Fibroblast of skin of scalp (primary cell): Measurements from ENCODE around the gene TAOK3.

ENCODE experiments used
- DNase-seq: peaks from one replicate; pipeline ENCODE4 v3.0.0-alpha.2; 2013

Gene TAOK3

DNA sequence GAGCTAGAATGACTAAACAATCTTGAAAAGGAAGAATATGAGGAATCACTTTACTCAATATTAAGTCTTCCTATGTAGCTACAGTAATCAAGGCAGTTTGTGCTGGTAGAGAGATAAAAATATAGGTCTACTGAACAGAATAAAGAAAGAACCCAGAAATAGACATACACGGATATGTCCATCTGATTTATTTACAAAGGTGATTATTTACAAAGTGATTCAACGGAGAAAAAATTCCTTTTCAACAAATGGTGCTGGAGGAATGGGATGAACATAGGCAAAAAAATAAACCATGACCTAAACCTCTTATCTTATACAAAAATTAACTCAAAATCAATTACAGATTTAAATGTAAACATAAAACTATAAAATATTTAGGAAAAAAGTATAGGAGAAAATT is 36.6 kb downstream of the TAOK3 start:
- no peak for DNase-seq

GRCh38 chr12:118334939-118335567 is 37.7 kb downstream of the TAOK3 start:
- no peak for DNase-seq

- no peak for DNase-seq
Measured at GRCh38 chr12:118334241-118334640, 38.5 kb downstream of the TAOK3 start.

- peak; percentile 34 for DNase-seq
Measured at GRCh38 chr12:118332511-118332910, 40.2 kb downstream of the TAOK3 start.

DNA sequence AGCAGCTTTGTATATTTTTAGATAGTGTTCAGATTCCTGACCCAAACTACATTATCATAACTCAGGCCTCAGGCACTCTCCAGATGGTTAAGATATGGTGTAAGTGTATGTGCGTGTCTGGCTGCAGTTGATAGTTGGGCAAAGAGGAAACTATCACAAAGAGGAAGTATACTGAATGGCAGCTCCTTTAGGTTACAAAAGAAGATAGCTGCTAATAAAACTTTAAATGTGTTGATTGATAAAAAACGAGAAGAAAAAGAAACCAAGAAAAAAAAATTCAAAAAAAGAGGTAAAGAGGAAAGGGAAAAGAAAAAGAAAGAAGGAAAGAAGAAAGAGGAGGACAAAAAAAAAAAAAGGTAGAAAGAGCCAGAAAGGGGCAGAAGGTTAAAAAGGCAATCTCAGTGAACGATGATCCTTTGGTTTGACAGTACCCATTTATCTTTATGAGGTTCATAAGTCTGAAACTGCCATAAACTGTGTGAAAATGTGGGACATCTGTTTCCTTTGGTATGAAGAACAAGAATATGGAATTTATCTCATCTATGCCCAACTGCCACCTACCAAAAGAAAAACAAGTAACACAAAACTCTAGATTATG is 42.2 kb downstream of the TAOK3 start:
- DNase-seq, result peak; percentile 55

DNA sequence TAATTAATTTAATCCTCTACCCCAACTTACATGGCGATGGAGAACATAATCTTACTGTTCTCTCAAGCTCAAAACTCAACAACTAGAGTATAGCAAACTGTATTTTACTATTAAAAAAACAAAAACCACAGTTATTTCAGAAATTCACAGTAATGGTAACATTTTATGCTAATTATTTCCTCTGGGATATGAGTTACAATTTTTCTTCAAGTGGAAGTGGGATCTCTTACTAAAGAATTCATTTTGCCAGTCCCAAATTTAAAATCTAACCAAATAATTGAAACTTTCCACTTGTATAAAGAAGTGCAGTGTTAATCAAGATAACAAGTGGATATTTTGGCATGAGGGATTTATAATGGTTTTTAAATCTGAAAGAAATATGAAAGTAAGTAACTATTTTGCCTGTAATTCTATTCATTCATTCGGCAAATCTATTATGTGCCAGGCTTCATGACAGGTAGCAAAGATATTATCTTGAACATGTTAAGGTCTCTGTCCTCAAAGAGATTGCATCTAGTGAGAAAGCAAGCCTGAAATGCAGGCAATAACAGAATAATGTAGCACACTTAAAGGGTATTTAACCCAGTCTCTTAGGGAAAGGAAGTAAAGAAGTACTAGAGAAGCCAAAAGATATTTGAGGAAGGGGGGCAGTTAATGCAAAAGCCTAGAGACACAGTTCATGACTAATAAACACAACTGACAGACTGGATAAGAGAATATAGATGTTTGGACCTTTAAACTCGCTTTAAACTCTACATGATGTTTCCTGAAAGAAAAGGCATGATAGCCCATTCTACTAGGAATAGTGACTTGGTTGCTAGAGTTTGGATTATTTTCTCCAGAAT is 44.0 kb downstream of the TAOK3 start:
- peak; percentile 8 for DNase-seq

DNA sequence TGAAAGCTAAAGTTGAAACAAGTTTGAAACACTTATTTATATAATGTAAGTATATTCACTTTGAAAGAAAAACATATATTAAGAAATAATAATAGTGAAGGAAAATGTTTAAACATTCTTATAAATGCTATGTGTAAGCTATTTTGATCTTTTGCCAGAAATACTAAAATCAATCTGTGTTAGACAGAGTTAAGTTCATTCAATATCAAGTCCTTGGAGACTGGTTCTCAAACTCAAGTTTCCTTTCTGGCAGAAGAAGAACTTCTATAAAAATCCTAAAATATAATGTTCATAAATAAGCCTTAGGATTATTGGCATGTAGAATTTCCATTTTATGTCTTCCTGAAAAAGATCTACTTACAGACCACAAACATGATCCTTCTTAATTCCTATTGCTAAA is 45.3 kb downstream of the TAOK3 start:
- DNase-seq, result peak; percentile 21

GRCh38 chr12:118326991-118327390 is 45.7 kb downstream of the TAOK3 start:
- DNase-seq, result peak; percentile 56

GRCh38 chr12:118325081-118325480 is 47.6 kb downstream of the TAOK3 start:
- DNase-seq, result no peak

DNA sequence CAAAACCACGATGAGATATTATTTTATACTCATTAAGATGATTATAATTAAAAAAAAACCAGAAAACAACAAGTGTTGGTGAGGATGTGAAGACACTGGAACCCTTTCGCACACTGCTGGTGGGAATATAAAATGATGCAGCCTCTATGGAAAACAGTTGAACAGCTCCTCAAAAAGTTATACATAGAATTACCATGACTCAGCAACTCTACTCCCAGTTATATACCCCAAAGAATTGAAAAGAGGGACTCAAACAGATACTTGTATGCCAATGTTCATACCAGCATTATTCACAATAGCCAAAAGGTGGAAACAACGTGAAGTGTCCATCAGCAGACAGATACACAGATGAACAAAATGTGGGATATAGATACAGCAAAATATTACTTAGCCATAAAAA is 53.1 kb downstream of the TAOK3 start:
- DNase-seq, result peak; percentile 12

DNA sequence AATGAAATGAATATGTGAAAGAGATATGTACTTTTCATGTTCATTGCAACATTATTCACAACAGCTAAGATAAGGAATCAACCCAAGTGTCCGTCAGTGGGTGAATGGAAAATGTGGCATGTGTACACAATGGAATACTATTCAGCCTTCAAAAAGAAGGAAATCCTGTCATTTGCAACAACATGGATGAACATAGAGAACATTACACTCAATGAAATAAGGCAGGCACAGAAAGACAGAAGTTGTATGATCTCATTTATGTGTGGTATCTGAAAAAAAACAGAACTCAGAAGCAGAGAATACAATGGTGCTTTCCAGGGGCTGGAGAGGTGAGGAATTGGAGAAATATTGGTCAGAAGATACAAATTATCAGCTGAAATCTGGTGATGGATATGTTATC is 54.0 kb downstream of the TAOK3 start:
- no peak for DNase-seq

GRCh38 chr12:118317729-118318128 is 55.0 kb downstream of the TAOK3 start:
- DNase-seq, result no peak

DNA sequence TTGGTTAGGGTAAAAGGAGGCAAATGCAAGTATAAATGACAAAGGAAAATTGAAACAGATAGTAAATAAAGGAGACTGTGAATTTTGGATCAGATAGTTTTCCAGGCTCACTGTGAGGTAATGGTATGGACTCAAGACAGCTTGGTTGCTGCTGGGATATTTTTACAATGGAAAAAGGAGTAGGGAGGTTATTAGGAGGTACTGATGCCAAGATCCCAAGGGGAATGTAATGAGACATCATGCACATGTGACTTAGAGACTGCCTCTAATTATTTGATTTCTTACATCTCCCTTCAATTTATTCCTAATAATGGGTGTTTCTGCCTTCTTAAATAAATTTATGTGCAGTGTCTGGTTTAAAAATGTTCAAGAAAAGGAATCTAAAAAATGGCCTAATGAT is 56.9 kb downstream of the TAOK3 start:
- DNase-seq, result no peak

DNA sequence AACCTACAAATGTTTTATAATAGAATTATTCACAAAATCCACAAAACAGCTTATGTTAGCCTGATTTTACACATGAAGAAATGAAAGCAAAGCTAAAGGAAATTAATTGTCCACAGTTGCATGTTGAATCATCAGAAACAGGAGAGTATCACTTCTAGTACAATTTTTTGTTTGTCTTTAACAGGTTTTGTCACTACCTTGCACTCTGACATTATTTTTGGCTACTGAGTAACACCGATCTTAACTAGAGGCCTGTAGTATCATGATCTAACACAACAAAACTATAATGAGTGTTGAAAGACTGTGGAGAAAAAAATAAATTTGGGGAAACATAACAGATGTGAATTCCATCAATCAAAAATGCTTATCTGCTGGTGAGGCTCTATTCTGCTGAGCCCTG is 60.1 kb downstream of the TAOK3 start:
- no peak for DNase-seq

- DNase-seq, result no peak
Measured at GRCh38 chr12:118311666-118312065, 61.0 kb downstream of the TAOK3 start.

- no peak for DNase-seq
Measured at GRCh38 chr12:118310320-118310719, 62.4 kb downstream of the TAOK3 start.

- peak; percentile 55 for DNase-seq
Measured at GRCh38 chr12:118308006-118308405, 64.7 kb downstream of the TAOK3 start.

DNA sequence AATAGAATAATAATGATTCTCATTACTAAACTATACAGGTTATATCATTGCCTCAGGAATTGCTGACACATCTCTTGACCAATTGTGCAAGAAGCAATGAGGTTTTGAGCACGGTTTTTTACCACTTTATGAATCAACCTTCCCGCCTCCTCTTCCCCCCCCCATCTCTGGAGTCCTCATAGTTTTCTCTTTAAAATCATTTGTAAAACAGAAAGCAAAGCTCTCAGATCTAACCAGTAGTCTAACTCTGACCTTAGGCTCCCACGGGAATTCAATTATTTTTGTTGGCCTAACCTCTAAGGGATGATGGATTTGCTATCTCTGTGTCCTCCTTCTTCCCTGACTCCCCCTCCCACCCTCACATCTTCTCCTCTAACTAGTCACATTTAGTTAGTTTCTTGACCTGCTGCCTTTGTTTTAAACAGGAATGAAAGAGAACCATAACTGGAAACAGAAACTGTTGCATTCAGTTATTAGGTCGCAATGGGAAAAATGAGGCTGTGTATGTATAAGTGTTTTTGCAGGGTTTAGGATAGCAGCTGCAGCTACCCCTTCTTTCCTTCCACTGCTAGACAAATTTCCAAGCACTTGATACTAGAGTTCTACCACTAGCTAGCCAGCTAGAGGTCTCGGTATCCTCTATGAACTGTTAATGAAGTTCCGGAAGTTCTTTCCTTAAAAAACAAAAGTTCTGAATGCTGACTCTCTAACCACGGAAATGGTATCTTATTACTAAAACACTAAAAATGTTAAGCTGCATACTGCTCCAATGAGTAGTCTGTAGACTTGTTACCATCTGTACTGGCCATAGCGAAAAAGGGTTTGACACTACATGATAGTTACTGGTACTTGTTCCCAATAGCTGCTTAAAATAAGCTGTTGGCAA is 65.4 kb downstream of the TAOK3 start:
- peak; percentile 93 for DNase-seq

DNA sequence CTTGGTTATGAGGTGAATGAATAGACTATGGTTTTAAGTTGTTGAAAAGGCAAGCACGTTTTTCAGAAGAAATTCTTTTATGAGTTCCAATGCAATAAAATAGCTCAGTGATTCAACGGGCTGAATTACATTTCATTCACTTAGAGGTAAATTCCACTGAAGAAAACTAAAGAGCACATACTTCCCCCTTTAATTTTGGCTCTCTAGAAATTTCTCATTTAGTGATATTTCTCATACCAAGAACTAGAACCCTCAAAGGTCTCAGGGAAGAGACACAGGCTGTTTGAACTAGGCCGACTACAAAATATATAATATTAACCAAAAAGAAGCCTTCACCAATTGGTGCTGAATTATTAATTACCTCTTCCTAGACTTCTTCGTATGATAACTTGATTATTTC is 68.6 kb downstream of the TAOK3 start:
- no peak for DNase-seq

- no peak for DNase-seq
Measured at GRCh38 chr12:118302053-118302452, 70.7 kb downstream of the TAOK3 start.

GRCh38 chr12:118299791-118300460 is 72.8 kb downstream of the TAOK3 start:
- no peak for DNase-seq

DNA sequence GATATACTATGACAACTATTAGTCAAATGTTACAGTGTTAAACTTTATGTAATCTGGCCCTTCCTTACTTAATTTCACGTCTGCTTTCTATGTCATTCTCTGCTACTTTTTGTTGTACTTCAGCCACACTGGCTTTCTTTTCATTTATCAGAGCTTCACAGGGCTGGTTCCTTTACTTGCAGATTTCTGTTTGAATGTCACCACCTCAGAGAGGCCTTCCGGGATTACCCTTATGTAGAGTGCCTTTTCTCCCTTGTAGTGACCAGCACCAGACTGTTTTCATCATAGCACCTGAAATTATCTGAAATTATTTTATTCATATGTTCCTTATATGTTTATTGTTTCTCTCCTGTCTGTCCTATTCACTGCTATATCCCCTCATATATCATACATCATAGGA is 75.4 kb downstream of the TAOK3 start:
- DNase-seq, result no peak
